IPS-18a (cell line): Measurements from ENCODE around the gene MYL5.
"Not testable (repeated sequence)": the region's sequence is repeated elsewhere in the genome, so short reads cannot be mapped to it uniquely, and the experiment has no call there.

Experiments used
- H3K27ac ChIP-seq: one replicate; pipeline ENCODE4 v1.5.1; 2013; ENCODE audit warnings: low read length
- H3K27me3 ChIP-seq: one replicate; pipeline ENCODE4 v1.6.1; 2013; ENCODE audit warnings: mild to moderate bottlenecking, low read length; ENCODE audit not compliant: control insufficient read depth, insufficient read depth
- H3K36me3 ChIP-seq: one replicate; pipeline ENCODE4 v1.6.1; 2013; ENCODE audit warnings: low read depth, low read length; ENCODE audit not compliant: control insufficient read depth
- H3K4me1 ChIP-seq: one replicate; pipeline ENCODE4 v1.6.1; 2013; ENCODE audit warnings: low read depth, low read length; ENCODE audit not compliant: control insufficient read depth
- H3K4me3 ChIP-seq: one replicate; pipeline ENCODE4 v1.5.1; 2013; ENCODE audit warnings: low read length
- H3K9ac ChIP-seq: one replicate; pipeline ENCODE4 v1.6.1; 2013; ENCODE audit warnings: mild to moderate bottlenecking, low read length, moderate library complexity
- H3K9me3 ChIP-seq: one replicate; pipeline ENCODE4 v1.6.1; 2013; ENCODE audit warnings: low read depth, low read length; ENCODE audit not compliant: control insufficient read depth

MYL5 gene

GRCh38 chr4:669806-670559 is 4.4 kb upstream of the MYL5 start:
- H3K9me3 ChIP-seq, H3K4me3 ChIP-seq, H3K27ac ChIP-seq, H3K27me3 ChIP-seq, H3K4me1 ChIP-seq, H3K9ac ChIP-seq: not testable (repeated sequence)
- H3K36me3 ChIP-seq, result peaks cover 14% of the 10 kb centered on the region

- H3K9me3 ChIP-seq, result no peaks in the 10 kb centered on the region
- H3K4me1 ChIP-seq, result no peaks in the 10 kb centered on the region
- no peak overlapping the region for H3K9ac ChIP-seq
- no peak overlapping the region for H3K27ac ChIP-seq
- H3K36me3 ChIP-seq, result peaks cover 14% of the 10 kb centered on the region
- H3K27me3 ChIP-seq, result no peaks in the 10 kb centered on the region
- H3K4me3 ChIP-seq, result no peak overlapping the region
Observed at GRCh38 chr4:671769-672168, 2.6 kb upstream of the MYL5 start.

GRCh38 chr4:673349-674091 is 822 bp upstream of the MYL5 start:
- H3K27me3 ChIP-seq, result no peaks in the 10 kb centered on the region
- peaks cover 14% of the 10 kb centered on the region for H3K36me3 ChIP-seq
- H3K9me3 ChIP-seq, result no peaks in the 10 kb centered on the region
- peak overlapping the region; percentile 50 for H3K27ac ChIP-seq
- peak overlapping the region; percentile 78 for H3K4me3 ChIP-seq
- H3K4me1 ChIP-seq, result no peaks in the 10 kb centered on the region
- peak overlapping the region; percentile 84 for H3K9ac ChIP-seq

GRCh38 chr4:675036-675882 is 917 bp downstream of the MYL5 start:
- Histone ChIP-seq H3K27me3 (no peaks in the 10 kb centered on the region), H3K4me3 (peak overlapping the region; percentile 80), H3K36me3 (peaks cover 14% of the 10 kb centered on the region), H3K9me3 (no peaks in the 10 kb centered on the region), H3K4me1 (no peaks in the 10 kb centered on the region), H3K9ac (peak overlapping the region; percentile 72), H3K27ac (no peak overlapping the region)

- Histone ChIP-seq H3K4me1 (no peaks in the 10 kb centered on the region), H3K27me3 (no peaks in the 10 kb centered on the region), H3K36me3 (peaks cover 14% of the 10 kb centered on the region), H3K27ac (no peak overlapping the region), H3K4me3 (no peak overlapping the region), H3K9me3 (no peaks in the 10 kb centered on the region), H3K9ac (no peak overlapping the region)
Observed at GRCh38 chr4:675980-676870, 1.9 kb downstream of the MYL5 start.

- H3K27me3 ChIP-seq, result no peaks in the 10 kb centered on the region
- H3K36me3 ChIP-seq, result peaks cover 8% of the 10 kb centered on the region
- H3K9me3 ChIP-seq, result no peaks in the 10 kb centered on the region
- no peak overlapping the region for H3K4me3 ChIP-seq
- H3K4me1 ChIP-seq, result no peaks in the 10 kb centered on the region
- H3K9ac ChIP-seq, result no peak overlapping the region
- no peak overlapping the region for H3K27ac ChIP-seq
Observed at GRCh38 chr4:676871-677235, 2.5 kb downstream of the MYL5 start.

GRCh38 chr4:677431-678293 is 3.3 kb downstream of the MYL5 start:
- Histone ChIP-seq H3K9ac (no peak overlapping the region), H3K4me3 (no peak overlapping the region), H3K27me3 (no peaks in the 10 kb centered on the region), H3K4me1 (no peaks in the 10 kb centered on the region), H3K36me3 (peaks cover under 1% of the 10 kb centered on the region), H3K9me3 (no peaks in the 10 kb centered on the region), H3K27ac (no peak overlapping the region)

GRCh38 chr4:678331-679103 is 4.2 kb downstream of the MYL5 start:
- Histone ChIP-seq H3K27me3 (no peaks in the 10 kb centered on the region), H3K9me3 (no peaks in the 10 kb centered on the region), H3K4me3 (no peak overlapping the region), H3K36me3 (no peaks in the 10 kb centered on the region), H3K4me1 (no peaks in the 10 kb centered on the region), H3K9ac (no peak overlapping the region), H3K27ac (no peak overlapping the region)

GRCh38 chr4:679104-679481 is 4.8 kb downstream of the MYL5 start:
- H3K27ac ChIP-seq, result no peak overlapping the region
- H3K4me1 ChIP-seq, result no peaks in the 10 kb centered on the region
- H3K36me3 ChIP-seq, result no peaks in the 10 kb centered on the region
- no peak overlapping the region for H3K9ac ChIP-seq
- H3K9me3 ChIP-seq, result no peaks in the 10 kb centered on the region
- no peaks in the 10 kb centered on the region for H3K27me3 ChIP-seq
- no peak overlapping the region for H3K4me3 ChIP-seq

- Histone ChIP-seq H3K27me3 (no peaks in the 10 kb centered on the region), H3K36me3 (no peaks in the 10 kb centered on the region), H3K9ac (no peak overlapping the region), H3K27ac (no peak overlapping the region), H3K4me3 (no peak overlapping the region), H3K9me3 (no peaks in the 10 kb centered on the region), H3K4me1 (no peaks in the 10 kb centered on the region)
Observed at GRCh38 chr4:679629-680028, 5.3 kb downstream of the MYL5 start.
